Endothelial cell of umbilical vein (primary cell): Measurements from ENCODE around the gene SDC1. TPM values are rescaled to one million over a fixed set of nuclear protein-coding genes. Genes with fewer than 3 reads are reported as not detected.

Source experiments
- BruUV-seq: library from RNA; stranded (reverse); fragments of 400-500 nt; replicated peaks from 2 replicates; lab custom pipeline; 2021; lab: Mats Ljungman, UMichigan
- CTCF ChIA-PET: fragments of 300-600, 350-600 bp; sonication (Branson Sonifier 250); formaldehyde crosslinking; loops from one replicate; lab custom pipeline; 2021; ENCODE audit warnings: antibody characterized with exemption, inconsistent platforms; lab: Charles Lee
- POLR2A ChIA-PET: fragments of 300-600, 350-600 bp; sonication (Branson Sonifier 250); formaldehyde crosslinking; loops from one replicate; lab custom pipeline; 2021; ENCODE audit warnings: antibody characterized with exemption, inconsistent platforms; lab: Charles Lee
- DNase-seq: peaks from one replicate; pipeline ENCODE4 v3.0.0-alpha.2; 2011; ENCODE audit warnings: low read depth, low spot score
- FAIRE-seq: peaks from 2 replicates; lab custom pipeline; 2011; peaks lifted over from hg19 to GRCh38; lab: Jason Lieb, UNC
- H2AFZ ChIP-seq: 2 replicates; pipeline ENCODE4 v1.6.0; 2012; ENCODE audit warnings: low read depth, low read length, control low read depth, inconsistent platforms
- H3K27ac ChIP-seq: 2 replicates; pipeline ENCODE4 v1.5.1; 2011; ENCODE audit warnings: low read depth, mild to moderate bottlenecking, control low read depth, low read length, moderate library complexity; ENCODE audit not compliant: insufficient read depth
- H3K27me3 ChIP-seq, 2 experiments: 2 replicates each; pipeline versions ENCODE4 v1.6.0 to v1.6.1; 2011; ENCODE audit warnings: low read length in 2 of 2, mixed read lengths in 1 of 2; ENCODE audit not compliant: control insufficient read depth in 2 of 2, insufficient read depth in 2 of 2
- H3K36me3 ChIP-seq, 2 experiments: 2 replicates in 1 of 2; 3 replicates in 1 of 2; pipeline ENCODE4 v1.5.1; 2011; ENCODE audit warnings: low read length in 2 of 2, mild to moderate bottlenecking in 1 of 2, moderate library complexity in 1 of 2; ENCODE audit not compliant: control insufficient read depth in 2 of 2, insufficient read depth in 2 of 2; ENCODE audit errors: extremely low read depth in 1 of 2
- H3K4me1 ChIP-seq: 3 replicates; pipeline ENCODE4 v1.5.1; 2011; ENCODE audit warnings: mild to moderate bottlenecking, low read length; ENCODE audit not compliant: control insufficient read depth, insufficient read depth; ENCODE audit errors: extremely low read depth
- H3K4me2 ChIP-seq: 2 replicates; pipeline ENCODE4 v1.6.1; 2011; ENCODE audit warnings: low read length, control low read depth, mixed read lengths; ENCODE audit not compliant: insufficient read depth
- H3K4me3 ChIP-seq, 3 experiments: fragments of 200-600 bp in 1 of 3; sonication (generic), shearing (Covaris generic) in 1 of 3; replicated peaks in 1 of 3; 2 replicates each; pipeline ENCODE4 v1.5.1; 2011 to 2016; ENCODE audit warnings: control low read depth in 3 of 3, low read length in 3 of 3, mild to moderate bottlenecking in 2 of 3, inconsistent platforms in 1 of 3, low read depth in 1 of 3, moderate library complexity in 1 of 3; ENCODE audit not compliant: insufficient read depth in 1 of 3
- H3K79me2 ChIP-seq: 2 replicates; pipeline ENCODE4 v1.6.0; 2012; ENCODE audit warnings: low read length, inconsistent platforms; ENCODE audit not compliant: control insufficient read depth, insufficient read depth
- H3K9ac ChIP-seq: replicated peaks from 2 replicates; pipeline ENCODE3; 2011; ENCODE audit warnings: low read length, control low read depth; ENCODE audit not compliant: insufficient read depth; ENCODE audit errors: extremely low read depth
- H3K9me1 ChIP-seq: replicated peaks from 3 replicates; pipeline ENCODE4 v1.6.0; 2011; ENCODE audit warnings: mild to moderate bottlenecking, low read length; ENCODE audit not compliant: control insufficient read depth, insufficient read depth; ENCODE audit errors: extremely low read depth
- H3K9me3 ChIP-seq: replicated peaks from 2 replicates; pipeline ENCODE4 v1.5.1; 2012; ENCODE audit warnings: low read length, inconsistent platforms; ENCODE audit not compliant: control insufficient read depth, insufficient read depth
- H4K20me1 ChIP-seq: replicated peaks from 2 replicates; pipeline ENCODE3; 2011; ENCODE audit warnings: mild to moderate bottlenecking, low read length; ENCODE audit not compliant: control insufficient read depth, insufficient read depth; ENCODE audit errors: extremely low read depth
- FOS ChIP-seq: IDR thresholded peaks from 2 replicates; pipeline ENCODE4 v1.6.1; 2011; ENCODE audit warnings: mild to moderate bottlenecking, low read length, moderate library complexity, borderline replicate concordance; ENCODE audit not compliant: insufficient read depth
- GATA2 ChIP-seq: IDR thresholded peaks from 2 replicates; pipeline ENCODE4 v1.7.0; 2011; ENCODE audit warnings: low read depth, mild to moderate bottlenecking, moderate library complexity, mixed read lengths, low read length; ENCODE audit not compliant: insufficient read length, insufficient read depth
- POLR2AphosphoS5 ChIP-seq: IDR thresholded peaks from 2 replicates; pipeline ENCODE4 v1.6.1; 2012; ENCODE audit warnings: low read depth, mild to moderate bottlenecking, control low read depth, low read length, moderate library complexity; ENCODE audit not compliant: insufficient read depth
- dilution Hi-C: fragments of 300-500 bp; cut with MboI; formaldehyde crosslinking; loops from one replicate; pipeline ENCODE4 v1.15.0; 2019; ENCODE audit warnings: low sequenced_read_pairs; ENCODE audit not compliant: extremely low pct_ligation_motif_present
- intact Hi-C: fragments of 100-400 bp; cut with micrococcal nuclease; formaldehyde crosslinking; loops from one replicate; pipeline ENCODE4 v1.10.0; 2022
- polyA plus RNA-seq, 4 experiments: library from polyadenylated mRNA; depleted of rRNA in 3 of 4; stranded (reverse) in 3 of 4; unstranded in 1 of 4; fragments of >200 nt; gene quantifications; 2 replicates each; pipeline versions ENCODE4 v1.2.1 to v1.2.3, GENCODE V29; 2011 to 2012; ENCODE audit warnings: missing spikeins in 1 of 4
- total RNA-seq: library from RNA; stranded (reverse); gene quantifications from 2 replicates; pipeline ENCODE4 v1.2.3, GENCODE V29; 2021

The SDC1 gene
- total and polyA plus RNA-seq, 2 donors (not counting 3 experiments of a cell fraction or from before 2014, with no cell fraction given): 3.2 to 4.0 TPM

- Histone ChIP-seq H3K27me3 (no peaks in the 10 kb centered on the region), H3K79me2 (no peaks in the 10 kb centered on the region), H3K4me1 (peaks cover 6% of the 10 kb centered on the region), H3K9ac (no peak overlapping the region), H2AFZ (no peak overlapping the region), H3K36me3 (no peaks in the 10 kb centered on the region), H3K9me3 (no peaks in the 10 kb centered on the region), H3K4me2 (no peak overlapping the region), H3K4me3 (no peak overlapping the region), H4K20me1 (no peaks in the 10 kb centered on the region), H3K9me1 (no peaks in the 10 kb centered on the region), H3K27ac (no peak overlapping the region)
- dilution Hi-C loops: no loop called here
- BruUV-seq: no TSS peak
- CTCF ChIA-PET: interaction anchor here (0.8 to 2.1 kb wide), 9 partner anchors 10 to 104 kb away, joined by 3 to 9 read pairs (median 4); partner anchors contain the start of gene SDC1
- FAIRE-seq (no peak), DNase-seq (no peak)
- intact Hi-C loops: no loop called here
- POLR2A ChIA-PET: no interaction called here
- no peak for TF ChIP-seq FOS
- TF ChIP-seq POLR2AphosphoS5: no peak
These were observed 14.5 kb downstream of the SDC1 start for GRCh38 chr2:20210462-20210861.

- Histone ChIP-seq H3K9ac (no peak overlapping the region), H2AFZ (no peak overlapping the region), H4K20me1 (no peaks in the 10 kb centered on the region), H3K4me2 (no peak overlapping the region), H3K27me3 (no peaks in the 10 kb centered on the region), H3K79me2 (no peaks in the 10 kb centered on the region), H3K36me3 (no peaks in the 10 kb centered on the region), H3K9me1 (no peaks in the 10 kb centered on the region), H3K27ac (no peak overlapping the region), H3K4me1 (peaks cover 6% of the 10 kb centered on the region), H3K9me3 (no peaks in the 10 kb centered on the region), H3K4me3 (no peak overlapping the region)
- FAIRE-seq: no peak
- intact Hi-C loops (no loop called here), dilution Hi-C loops (no loop called here)
- BruUV-seq: no TSS peak
- no peak for DNase-seq
- ChIA-PET CTCF (interaction anchor here (0.8 to 1.6 kb wide), 6 partner anchors 16 to 102 kb away, joined by 3 to 6 read pairs (median 4); partner anchors contain the start of gene SDC1), POLR2A (no interaction called here)
- no peak for TF ChIP-seq GATA2
These were observed 15.4 kb downstream of the SDC1 start for GRCh38 chr2:20209373-20210109.
